Common myeloid progenitor, CD34-positive (primary cell): ENCODE measurements around the gene RAB27A.

Source experiments
- CTCF ChIA-PET: fragments of 350-600 bp; sonication (Branson Sonifier 250); formaldehyde crosslinking; loops from one replicate; lab custom pipeline; 2021; ENCODE audit warnings: antibody characterized with exemption; lab: Charles Lee
- POLR2A ChIA-PET: fragments of 350-600 bp; sonication (Branson Sonifier 250); formaldehyde crosslinking; loops from one replicate; lab custom pipeline; 2021; ENCODE audit warnings: antibody characterized with exemption; lab: Charles Lee
- DNase-seq, 3 donors: peaks; one replicate each; pipeline versions ENCODE4 v3.0.0 to v3.0.0-alpha.2; 2013
- H3K27ac ChIP-seq, 2 experiments: 1 replicate in 1 of 2; 2 replicates in 1 of 2; pipeline ENCODE4 v1.7.0; 2013; ENCODE audit warnings: inconsistent platforms in 2 of 2, low read length in 2 of 2, mild to moderate bottlenecking in 2 of 2, low read depth in 1 of 2, moderate library complexity in 1 of 2; ENCODE audit not compliant: severe bottlenecking in 2 of 2, insufficient read depth in 1 of 2, poor library complexity in 1 of 2
- H3K27me3 ChIP-seq, 5 experiments: replicated peaks in 2 of 5; 1 replicate in 3 of 5; 2 replicates in 2 of 5; pipeline versions ENCODE4 v1.6.1 to v1.7.0; 2013; ENCODE audit warnings: low read length in 4 of 5, mild to moderate bottlenecking in 2 of 5, moderate library complexity in 2 of 5, inconsistent platforms in 1 of 5; ENCODE audit not compliant: insufficient read depth in 5 of 5, control insufficient read depth in 4 of 5
- H3K36me3 ChIP-seq, 4 experiments: 1 replicate in 2 of 4; 2 replicates in 2 of 4; pipeline versions ENCODE4 v1.6.1 to v1.7.0; 2013; ENCODE audit warnings: low read length in 3 of 4, control low read depth in 1 of 4, mild to moderate bottlenecking in 1 of 4; ENCODE audit not compliant: control insufficient read depth in 4 of 4, insufficient read depth in 4 of 4
- H3K4me1 ChIP-seq, 4 experiments: 1 replicate in 3 of 4; 2 replicates in 1 of 4; pipeline versions ENCODE4 v1.6.1 to v1.7.1; 2013; ENCODE audit warnings: low read length in 3 of 4, mild to moderate bottlenecking in 3 of 4, control low read depth in 1 of 4, inconsistent platforms in 1 of 4, moderate library complexity in 1 of 4; ENCODE audit not compliant: control insufficient read depth in 4 of 4, insufficient read depth in 4 of 4; ENCODE audit errors: control extremely low read depth in 1 of 4
- H3K4me3 ChIP-seq, 7 experiments: 1 replicate in 4 of 7; 2 replicates in 3 of 7; pipeline versions ENCODE4 v1.5.1 to v1.7.0; 2013; ENCODE audit warnings: mild to moderate bottlenecking in 7 of 7, low read length in 6 of 7, moderate library complexity in 6 of 7, inconsistent platforms in 2 of 7, low read depth in 2 of 7, control low read depth in 1 of 7; ENCODE audit not compliant: insufficient read depth in 4 of 7, control insufficient read depth in 1 of 7; ENCODE audit errors: extremely low read depth in 1 of 7
- H3K9me3 ChIP-seq, 5 experiments: 1 replicate in 4 of 5; 2 replicates in 1 of 5; pipeline versions ENCODE4 v1.6.1 to v1.7.1; 2013; ENCODE audit warnings: low read length in 4 of 5, mild to moderate bottlenecking in 2 of 5, inconsistent platforms in 1 of 5, low read depth in 1 of 5, moderate library complexity in 1 of 5; ENCODE audit not compliant: control insufficient read depth in 4 of 5, insufficient read depth in 2 of 5; ENCODE audit errors: control extremely low read depth in 1 of 5
- WGBS: methylation state at CpG from one replicate; pipeline ENCODE4 v1.1.5; 2013; ENCODE audit not compliant: insufficient coverage; 5-methylcytosine and 5-hydroxymethylcytosine counted together

Gene RAB27A

DNA sequence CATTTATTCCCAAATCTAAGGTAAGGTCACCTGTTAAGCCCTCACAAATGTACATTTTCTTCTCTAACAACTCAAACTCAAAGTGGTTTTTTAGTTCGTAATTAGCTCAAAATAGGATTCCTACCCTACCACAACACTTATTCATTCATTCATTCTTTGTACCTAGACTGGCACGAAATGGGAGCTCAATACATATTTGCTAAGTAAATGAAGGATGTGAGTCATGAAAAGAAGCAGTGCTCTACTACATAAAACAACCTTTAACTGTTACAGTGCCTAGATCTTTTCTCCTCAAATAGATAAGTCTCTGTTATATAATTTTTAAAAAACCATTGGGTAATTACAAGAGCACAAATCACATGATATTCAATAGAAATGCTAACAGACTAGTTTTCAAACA, 105.9 kb downstream of the RAB27A start:
- Histone ChIP-seq H3K4me1 (no peaks in the 10 kb centered on the region), H3K27me3 (no peaks in the 10 kb centered on the region), H3K36me3 (peaks cover 17 to 69% (median 41%) of the 10 kb centered on the region in 4 experiments), H3K9me3 (no peaks in the 10 kb centered on the region), H3K4me3 (no peak overlapping the region), H3K27ac (no peak overlapping the region)
- no CpG with 5 or more reads among the region's 2 CpGs for WGBS
- ChIA-PET CTCF (interaction anchor here (0.7 to 1.1 kb wide), 3 partner anchors 12 to 16 kb away, joined by 3 to 4 read pairs (median 3); partner anchors contain the start of gene RSL24D1), POLR2A (no interaction called here)
- no peak for DNase-seq

DNA sequence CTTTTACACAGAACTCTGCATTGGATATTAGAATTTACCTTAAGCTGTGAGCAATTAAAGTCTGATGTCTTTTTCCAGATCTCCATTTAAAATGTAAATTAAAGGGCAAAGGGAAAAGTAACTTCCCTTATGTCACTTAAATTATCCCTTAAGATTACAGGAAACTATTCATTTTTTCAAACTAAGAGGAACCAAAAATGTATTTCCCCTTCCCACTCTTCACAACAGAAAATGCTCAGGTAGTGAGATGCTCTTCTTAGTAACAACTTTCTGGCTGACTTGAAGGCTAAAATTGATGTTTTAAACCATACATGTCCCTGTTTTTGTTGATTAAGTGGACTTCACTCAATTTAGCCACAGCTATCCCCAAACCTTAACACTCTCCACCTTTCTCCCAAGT, 110.5 kb downstream of the RAB27A start:
- no peaks in the 10 kb centered on the region for H3K9me3 ChIP-seq
- peaks cover 5 to 49% (median 28%) of the 10 kb centered on the region in 4 experiments for H3K36me3 ChIP-seq
- ChIA-PET CTCF (interaction anchor here (1.2 kb wide), 1 partner anchor 10 kb away, joined by 3 read pairs; no protein-coding TSS in a partner anchor), POLR2A (no interaction called here)
- no peak overlapping the region for H3K4me3 ChIP-seq
- no peaks in the 10 kb centered on the region for H3K27me3 ChIP-seq
- no peak for DNase-seq
- no peaks in the 10 kb centered on the region for H3K4me1 ChIP-seq
- H3K27ac ChIP-seq = no peak overlapping the region

DNA sequence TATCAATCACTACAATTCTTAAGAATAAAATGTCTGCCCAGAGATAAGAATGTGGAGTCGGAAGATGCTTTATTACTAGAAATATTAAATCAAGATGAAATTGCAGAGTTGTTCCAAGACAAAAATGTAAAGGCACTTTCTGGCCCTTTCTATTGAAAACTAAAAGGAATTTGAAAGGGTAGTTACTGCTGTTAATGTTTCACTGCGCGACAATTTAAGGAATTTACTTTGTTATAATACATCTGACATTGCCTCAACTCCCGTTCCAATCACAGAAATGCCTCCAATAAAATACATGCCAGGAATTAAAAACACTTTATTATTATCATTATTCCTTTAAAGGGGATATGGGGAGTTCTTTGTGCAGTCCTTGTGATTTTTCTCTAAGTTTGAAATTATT, 119.3 kb downstream of the RAB27A start:
- no peak overlapping the region for H3K4me3 ChIP-seq
- ChIA-PET CTCF (interaction anchor here (1.3 kb wide), 1 partner anchor 1354 kb away, joined by 3 read pairs; no protein-coding TSS in a partner anchor), POLR2A (no interaction called here)
- H3K4me1 ChIP-seq = no peaks in the 10 kb centered on the region
- DNase-seq = no peak
- no peaks in the 10 kb centered on the region for H3K27me3 ChIP-seq
- H3K36me3 ChIP-seq = no peaks in the 10 kb centered on the region
- H3K9me3 ChIP-seq = no peaks in the 10 kb centered on the region
- no CpG with 5 or more reads among the region's 4 CpGs for WGBS
- no peak overlapping the region for H3K27ac ChIP-seq

DNA sequence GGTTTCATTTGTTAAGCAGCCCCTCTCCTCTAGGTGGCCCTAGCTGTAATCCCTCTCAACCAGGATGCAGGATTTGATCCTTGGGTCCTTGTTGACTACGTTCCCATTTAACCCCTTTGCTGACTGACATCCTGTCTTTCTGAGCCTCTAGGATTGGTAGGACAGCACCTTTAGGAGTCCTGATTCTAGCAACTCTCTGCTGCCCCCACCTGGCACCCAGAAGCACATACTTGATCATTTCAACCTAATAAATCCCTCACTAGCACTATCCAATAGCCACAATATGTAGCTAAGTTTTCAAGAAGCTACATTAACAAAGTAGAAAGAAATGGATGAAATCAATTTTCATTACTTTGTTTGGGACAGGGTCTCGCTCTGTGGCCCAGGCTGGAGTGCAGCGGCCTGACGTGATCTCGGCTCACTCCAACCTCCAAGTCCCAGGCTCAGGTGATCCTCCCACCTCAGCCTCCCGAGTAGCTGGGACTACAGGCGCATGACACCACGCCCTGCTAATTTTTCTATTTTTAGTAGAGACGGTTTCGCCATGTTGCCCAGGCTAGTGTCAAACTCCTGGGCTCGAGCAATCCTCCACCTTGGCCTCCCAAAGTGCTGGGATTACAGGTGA, 121.2 kb downstream of the RAB27A start:
- Histone ChIP-seq H3K9me3 (no peaks in the 10 kb centered on the region), H3K27ac (no peak overlapping the region), H3K4me1 (no peaks in the 10 kb centered on the region), H3K4me3 (no peak overlapping the region), H3K27me3 (no peaks in the 10 kb centered on the region), H3K36me3 (no peaks in the 10 kb centered on the region)
- ChIA-PET CTCF (interaction anchor here (0.6 to 3.7 kb wide), 13 partner anchors 8 to 1357 kb away, joined by 3 to 21 read pairs (median 3); no protein-coding TSS in a partner anchor), POLR2A (no interaction called here)
- WGBS = 80% methylated on average over 11 of the region's 11 CpGs
- DNase-seq = peak; percentile 69 to 84 (median 76)

DNA sequence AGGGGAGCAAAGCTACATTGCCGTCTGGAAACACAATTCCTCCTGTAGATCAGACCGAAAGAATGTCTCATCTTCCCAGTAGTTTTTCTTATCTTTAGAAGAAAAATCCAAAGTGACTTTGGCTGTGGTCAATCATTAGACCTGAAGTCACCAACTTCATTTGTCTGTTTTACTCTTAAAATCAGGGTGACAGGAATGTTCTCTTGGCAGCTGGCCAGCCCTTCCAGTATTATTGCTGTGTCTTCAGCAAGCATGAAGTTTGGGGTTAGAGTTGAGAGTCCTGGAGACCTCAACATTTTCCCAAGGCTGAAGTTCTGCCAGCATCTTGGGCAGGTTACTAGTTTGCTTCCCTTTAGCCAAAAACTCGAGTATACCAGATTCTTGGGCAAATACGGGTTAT, 125.3 kb downstream of the RAB27A start:
- DNase-seq = no peak
- 95% methylated on average over 4 of the region's 4 CpGs for WGBS
- Histone ChIP-seq H3K4me3 (no peak overlapping the region), H3K4me1 (no peaks in the 10 kb centered on the region), H3K36me3 (no peaks in the 10 kb centered on the region), H3K27me3 (no peaks in the 10 kb centered on the region), H3K27ac (no peak overlapping the region), H3K9me3 (peaks cover 0 to 4% (median 0%) of the 10 kb centered on the region in 5 experiments)
- ChIA-PET POLR2A (no interaction called here), CTCF (interaction anchor here (0.9 to 2.5 kb wide), 2 partner anchors 11 to 1201 kb away, joined by 3 to 10 read pairs; no protein-coding TSS in a partner anchor)
